Measurements from ENCODE around the gene MAGI1. TPM values are rescaled to one million over a fixed set of nuclear protein-coding genes. Genes with fewer than 3 reads are reported as not detected.
"Not testable (repeated sequence)": the region's sequence is repeated elsewhere in the genome, so short reads cannot be mapped to it uniquely, and the experiment has no call there.

Gene MAGI1
- polyA plus RNA-seq, 1 donor: 31.2 TPM

- WGBS (ENCODE audit: insufficient coverage, low lambda C conversion rate): no CpG with 5 or more reads among the region's 3 CpGs
- H3K9me3 ChIP-seq (ENCODE audit: control insufficient read depth, low read depth, low read length): no peaks in the 10 kb centered on the region
- DNase-seq: no peak
- H3K36me3 ChIP-seq (ENCODE audit: control insufficient read depth, insufficient read depth, low read length): no peaks in the 10 kb centered on the region
- no peaks in the 10 kb centered on the region for H3K4me1 ChIP-seq (ENCODE audit: control insufficient read depth, insufficient read depth, low read length)
- H3K4me3 ChIP-seq (ENCODE audit: low read length): no peak overlapping the region
- no peaks in the 10 kb centered on the region for H3K27me3 ChIP-seq (ENCODE audit: control insufficient read depth, insufficient read depth, low read length)
- H3K27ac ChIP-seq (ENCODE audit: low read length): no peak overlapping the region
These were observed 503.9 kb downstream of the MAGI1 start for GRCh38 chr3:65534805-65535204.

- no peak for DNase-seq
- no peaks in the 10 kb centered on the region for H3K36me3 ChIP-seq (ENCODE audit: control insufficient read depth, insufficient read depth, low read length)
- H3K27ac ChIP-seq (ENCODE audit: low read length): no peak overlapping the region
- H3K4me3 ChIP-seq (ENCODE audit: low read length): no peak overlapping the region
- H3K27me3 ChIP-seq (ENCODE audit: control insufficient read depth, insufficient read depth, low read length): no peaks in the 10 kb centered on the region
- no peaks in the 10 kb centered on the region for H3K4me1 ChIP-seq (ENCODE audit: control insufficient read depth, insufficient read depth, low read length)
- no CpG with 5 or more reads among the region's 6 CpGs for WGBS (ENCODE audit: insufficient coverage, low lambda C conversion rate)
- no peaks in the 10 kb centered on the region for H3K9me3 ChIP-seq (ENCODE audit: control insufficient read depth, low read depth, low read length)
These were observed 506.0 kb downstream of the MAGI1 start for GRCh38 chr3:65532749-65533148.

- H3K4me3 ChIP-seq (ENCODE audit: low read length): no peak overlapping the region
- no peaks in the 10 kb centered on the region for H3K27me3 ChIP-seq (ENCODE audit: control insufficient read depth, insufficient read depth, low read length)
- no CpG with 5 or more reads among the region's 4 CpGs for WGBS (ENCODE audit: insufficient coverage, low lambda C conversion rate)
These were observed 506.5 kb downstream of the MAGI1 start for GRCh38 chr3:65532215-65532614.

GRCh38 chr3:65531499-65531898 lies 507.2 kb downstream of the MAGI1 start:
- no peaks in the 10 kb centered on the region for H3K9me3 ChIP-seq (ENCODE audit: control insufficient read depth, low read depth, low read length)
- no CpG with 5 or more reads among the region's 1 CpG for WGBS (ENCODE audit: insufficient coverage, low lambda C conversion rate)
- DNase-seq: no peak
- no peak overlapping the region for H3K4me3 ChIP-seq (ENCODE audit: low read length)
- no peaks in the 10 kb centered on the region for H3K27me3 ChIP-seq (ENCODE audit: control insufficient read depth, insufficient read depth, low read length)
- no peak overlapping the region for H3K27ac ChIP-seq (ENCODE audit: low read length)
- H3K4me1 ChIP-seq (ENCODE audit: control insufficient read depth, insufficient read depth, low read length): no peaks in the 10 kb centered on the region
- H3K36me3 ChIP-seq (ENCODE audit: control insufficient read depth, insufficient read depth, low read length): no peaks in the 10 kb centered on the region

More at GRCh38 chr3:65532215-65532614, 506.5 kb downstream of the MAGI1 start:
- no peaks in the 10 kb centered on the region for H3K4me1 ChIP-seq (ENCODE audit: control insufficient read depth, insufficient read depth, low read length)
- H3K27ac ChIP-seq (ENCODE audit: low read length): no peak overlapping the region
- DNase-seq: no peak
- H3K36me3 ChIP-seq (ENCODE audit: control insufficient read depth, insufficient read depth, low read length): no peaks in the 10 kb centered on the region
- no peaks in the 10 kb centered on the region for H3K9me3 ChIP-seq (ENCODE audit: control insufficient read depth, low read depth, low read length)

- no peaks in the 10 kb centered on the region for H3K4me1 ChIP-seq (ENCODE audit: control insufficient read depth, insufficient read depth, low read length)
- no peaks in the 10 kb centered on the region for H3K36me3 ChIP-seq (ENCODE audit: control insufficient read depth, insufficient read depth, low read length)
- no peak for DNase-seq
- no CpG with 5 or more reads among the region's 3 CpGs for WGBS (ENCODE audit: insufficient coverage, low lambda C conversion rate)
- no peaks in the 10 kb centered on the region for H3K9me3 ChIP-seq (ENCODE audit: control insufficient read depth, low read depth, low read length)
- H3K27me3 ChIP-seq (ENCODE audit: control insufficient read depth, insufficient read depth, low read length): no peaks in the 10 kb centered on the region
- H3K27ac ChIP-seq (ENCODE audit: low read length): no peak overlapping the region
- no peak overlapping the region for H3K4me3 ChIP-seq (ENCODE audit: low read length)
These were observed 512.1 kb downstream of the MAGI1 start for GRCh38 chr3:65526656-65527055.

GRCh38 chr3:65524584-65524983 lies 514.1 kb downstream of the MAGI1 start:
- WGBS (ENCODE audit: insufficient coverage, low lambda C conversion rate): 67% methylated on average over 2 of the region's 4 CpGs
- H3K27me3 ChIP-seq (ENCODE audit: control insufficient read depth, insufficient read depth, low read length): no peaks in the 10 kb centered on the region
- no peaks in the 10 kb centered on the region for H3K9me3 ChIP-seq (ENCODE audit: control insufficient read depth, low read depth, low read length)
- H3K27ac ChIP-seq (ENCODE audit: low read length): no peak overlapping the region
- no peak for DNase-seq
- no peaks in the 10 kb centered on the region for H3K4me1 ChIP-seq (ENCODE audit: control insufficient read depth, insufficient read depth, low read length)
- no peaks in the 10 kb centered on the region for H3K36me3 ChIP-seq (ENCODE audit: control insufficient read depth, insufficient read depth, low read length)
- no peak overlapping the region for H3K4me3 ChIP-seq (ENCODE audit: low read length)

GRCh38 chr3:65523878-65524277 lies 514.8 kb downstream of the MAGI1 start:
- H3K27me3 ChIP-seq (ENCODE audit: control insufficient read depth, insufficient read depth, low read length): no peaks in the 10 kb centered on the region
- no peaks in the 10 kb centered on the region for H3K4me1 ChIP-seq (ENCODE audit: control insufficient read depth, insufficient read depth, low read length)
- no peaks in the 10 kb centered on the region for H3K36me3 ChIP-seq (ENCODE audit: control insufficient read depth, insufficient read depth, low read length)
- H3K27ac ChIP-seq (ENCODE audit: low read length): no peak overlapping the region
- no peak overlapping the region for H3K4me3 ChIP-seq (ENCODE audit: low read length)
- DNase-seq: no peak
- 93% methylated on average over 2 of the region's 4 CpGs for WGBS (ENCODE audit: insufficient coverage, low lambda C conversion rate)
- H3K9me3 ChIP-seq (ENCODE audit: control insufficient read depth, low read depth, low read length): no peaks in the 10 kb centered on the region

- no peak overlapping the region for H3K4me3 ChIP-seq (ENCODE audit: low read length)
- H3K27ac ChIP-seq (ENCODE audit: low read length): no peak overlapping the region
- H3K9me3 ChIP-seq (ENCODE audit: control insufficient read depth, low read depth, low read length): peaks cover 3% of the 10 kb centered on the region
- H3K36me3 ChIP-seq (ENCODE audit: control insufficient read depth, insufficient read depth, low read length): no peaks in the 10 kb centered on the region
- WGBS (ENCODE audit: insufficient coverage, low lambda C conversion rate): 38% methylated on average over 2 of the region's 2 CpGs
- DNase-seq: no peak
- no peaks in the 10 kb centered on the region for H3K27me3 ChIP-seq (ENCODE audit: control insufficient read depth, insufficient read depth, low read length)
- H3K4me1 ChIP-seq (ENCODE audit: control insufficient read depth, insufficient read depth, low read length): no peaks in the 10 kb centered on the region
These were observed 517.7 kb downstream of the MAGI1 start for GRCh38 chr3:65521032-65521431.

GRCh38 chr3:65516998-65517397 lies 521.7 kb downstream of the MAGI1 start:
- Histone ChIP-seq H3K4me3 (ENCODE audit: low read length) (no peak overlapping the region), H3K36me3 (ENCODE audit: control insufficient read depth, insufficient read depth, low read length) (no peaks in the 10 kb centered on the region), H3K4me1 (ENCODE audit: control insufficient read depth, insufficient read depth, low read length) (no peaks in the 10 kb centered on the region), H3K27ac (ENCODE audit: low read length) (no peak overlapping the region), H3K27me3 (ENCODE audit: control insufficient read depth, insufficient read depth, low read length) (no peaks in the 10 kb centered on the region), H3K9me3 (ENCODE audit: control insufficient read depth, low read depth, low read length) (peaks cover 3% of the 10 kb centered on the region)
- 86% methylated on average over 1 of the region's 5 CpGs for WGBS (ENCODE audit: insufficient coverage, low lambda C conversion rate)
- no peak for DNase-seq

- H3K4me1 ChIP-seq (ENCODE audit: control insufficient read depth, insufficient read depth, low read length); H3K27ac ChIP-seq (ENCODE audit: low read length); H3K36me3 ChIP-seq (ENCODE audit: control insufficient read depth, insufficient read depth, low read length); H3K9me3 ChIP-seq (ENCODE audit: control insufficient read depth, low read depth, low read length); DNase-seq; H3K4me3 ChIP-seq (ENCODE audit: low read length); H3K27me3 ChIP-seq (ENCODE audit: control insufficient read depth, insufficient read depth, low read length): not testable (repeated sequence)
- WGBS (ENCODE audit: insufficient coverage, low lambda C conversion rate): no CpG with 5 or more reads among the region's 1 CpG
These were observed 524.4 kb downstream of the MAGI1 start for GRCh38 chr3:65514317-65514716.

GRCh38 chr3:65509423-65509794 lies 529.3 kb downstream of the MAGI1 start:
- H3K4me1 ChIP-seq (ENCODE audit: control insufficient read depth, insufficient read depth, low read length); H3K4me3 ChIP-seq (ENCODE audit: low read length); DNase-seq; H3K36me3 ChIP-seq (ENCODE audit: control insufficient read depth, insufficient read depth, low read length); H3K27ac ChIP-seq (ENCODE audit: low read length); H3K27me3 ChIP-seq (ENCODE audit: control insufficient read depth, insufficient read depth, low read length); H3K9me3 ChIP-seq (ENCODE audit: control insufficient read depth, low read depth, low read length): not testable (repeated sequence)
- no CpG with 5 or more reads among the region's 24 CpGs for WGBS (ENCODE audit: insufficient coverage, low lambda C conversion rate)

Measured in large intestine (tissue), 3 donors.